Measurements from ENCODE around the gene FOXL2NB.

FOXL2NB gene

GRCh38 chr3:138944929-138945708 is 1.9 kb upstream of the FOXL2NB start:
- no peaks in the 10 kb centered on the region for H3K9me3 ChIP-seq (ENCODE audit: insufficient read depth, low read length)
- TF ChIP-seq EZH2phosphoT487 (IDR thresholded peaks at IDR 0.05; ENCODE audit: low read depth), result no peak
- no peak for TF ChIP-seq CTCF (IDR thresholded peaks at IDR 0.05; ENCODE audit: low read depth, low read length)
- H3K79me2 ChIP-seq (ENCODE audit: low read length), result no peaks in the 10 kb centered on the region
- no peaks in the 10 kb centered on the region for H4K20me1 ChIP-seq (ENCODE audit: insufficient read depth, low read length)
- H3K27ac ChIP-seq (ENCODE audit: low read length), result no peak overlapping the region
- no peak overlapping the region for H3K4me3 ChIP-seq (ENCODE audit: low read length)
- no peak overlapping the region for H2AFZ ChIP-seq (ENCODE audit: low read depth, low read length)
- H3K4me2 ChIP-seq (ENCODE audit: low read length), result no peak overlapping the region
- no peaks in the 10 kb centered on the region for H3K27me3 ChIP-seq (ENCODE audit: low read depth, low read length)
- H3K36me3 ChIP-seq (replicated peaks; ENCODE audit: low read depth, low read length), result no peaks in the 10 kb centered on the region
- no peaks in the 10 kb centered on the region for H3K4me1 ChIP-seq (ENCODE audit: low read length)
- H3K9ac ChIP-seq (ENCODE audit: low read length), result no peak overlapping the region

GRCh38 chr3:138945709-138946662 is 1.0 kb upstream of the FOXL2NB start:
- Histone ChIP-seq H3K9ac (ENCODE audit: low read length) (no peak overlapping the region), H3K27ac (ENCODE audit: low read length) (no peak overlapping the region), H3K79me2 (ENCODE audit: low read length) (no peaks in the 10 kb centered on the region), H3K4me1 (ENCODE audit: low read length) (no peaks in the 10 kb centered on the region), H2AFZ (ENCODE audit: low read depth, low read length) (no peak overlapping the region), H3K4me2 (ENCODE audit: low read length) (no peak overlapping the region), H4K20me1 (ENCODE audit: insufficient read depth, low read length) (no peaks in the 10 kb centered on the region), H3K9me3 (ENCODE audit: insufficient read depth, low read length) (no peaks in the 10 kb centered on the region), H3K27me3 (ENCODE audit: low read depth, low read length) (no peaks in the 10 kb centered on the region), H3K36me3 (replicated peaks; ENCODE audit: low read depth, low read length) (no peaks in the 10 kb centered on the region), H3K4me3 (ENCODE audit: low read length) (no peak overlapping the region)
- TF ChIP-seq CTCF (IDR thresholded peaks at IDR 0.05; ENCODE audit: low read depth, low read length), result no peak
- no peak for TF ChIP-seq EZH2phosphoT487 (IDR thresholded peaks at IDR 0.05; ENCODE audit: low read depth)

- H3K79me2 ChIP-seq (ENCODE audit: low read length), result no peaks in the 10 kb centered on the region
- no peak overlapping the region for H2AFZ ChIP-seq (ENCODE audit: low read depth, low read length)
- H3K4me1 ChIP-seq (ENCODE audit: low read length), result no peaks in the 10 kb centered on the region
- no peaks in the 10 kb centered on the region for H3K27me3 ChIP-seq (ENCODE audit: low read depth, low read length)
- no peak overlapping the region for H3K4me3 ChIP-seq (ENCODE audit: low read length)
- no peak overlapping the region for H3K4me2 ChIP-seq (ENCODE audit: low read length)
- H3K9ac ChIP-seq (ENCODE audit: low read length), result no peak overlapping the region
- no peaks in the 10 kb centered on the region for H3K9me3 ChIP-seq (ENCODE audit: insufficient read depth, low read length)
- H4K20me1 ChIP-seq (ENCODE audit: insufficient read depth, low read length), result no peaks in the 10 kb centered on the region
- H3K27ac ChIP-seq (ENCODE audit: low read length), result no peak overlapping the region
- TF ChIP-seq EZH2phosphoT487 (IDR thresholded peaks at IDR 0.05; ENCODE audit: low read depth), result no peak
- no peaks in the 10 kb centered on the region for H3K36me3 ChIP-seq (replicated peaks; ENCODE audit: low read depth, low read length)
These were observed 591 bp downstream of the FOXL2NB start for GRCh38 chr3:138947495-138948121.

DNA sequence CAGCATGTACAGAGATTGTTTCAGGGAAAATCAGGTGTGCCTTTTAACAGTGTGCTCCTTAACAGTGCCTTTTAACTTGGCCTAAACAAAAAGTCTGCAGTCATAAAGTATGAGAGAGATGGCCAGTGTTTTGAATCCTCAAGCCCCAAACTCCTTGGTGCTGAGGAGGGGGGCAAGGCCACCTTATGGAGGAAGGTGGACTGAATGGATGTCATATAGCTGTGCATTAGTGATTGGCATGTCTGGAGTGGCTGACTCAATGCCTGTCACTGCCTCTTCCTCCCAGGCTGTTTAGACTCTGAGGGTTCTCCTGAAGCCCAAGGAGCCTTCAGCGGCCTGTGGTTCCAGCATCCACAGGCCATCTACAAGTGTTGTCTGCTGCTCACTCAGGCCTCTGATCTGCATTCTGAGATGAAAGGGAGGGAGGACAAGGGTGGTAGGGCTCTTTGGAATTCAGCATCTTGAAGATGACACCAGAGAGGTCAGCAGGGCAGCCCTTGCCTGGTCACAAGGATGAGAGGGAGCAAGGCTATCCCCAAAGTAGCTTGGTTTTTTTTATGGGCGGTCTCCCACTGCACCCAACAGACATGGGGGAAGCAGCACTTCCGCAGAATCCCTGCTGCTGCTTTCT is 1.5 kb downstream of the FOXL2NB start:
- Histone ChIP-seq H3K27ac (ENCODE audit: low read length) (no peak overlapping the region), H2AFZ (ENCODE audit: low read depth, low read length) (no peak overlapping the region), H3K36me3 (replicated peaks; ENCODE audit: low read depth, low read length) (no peaks in the 10 kb centered on the region), H3K27me3 (ENCODE audit: low read depth, low read length) (no peaks in the 10 kb centered on the region), H3K4me1 (ENCODE audit: low read length) (no peaks in the 10 kb centered on the region), H3K9me3 (ENCODE audit: insufficient read depth, low read length) (no peaks in the 10 kb centered on the region), H3K4me2 (ENCODE audit: low read length) (no peak overlapping the region), H3K79me2 (ENCODE audit: low read length) (no peaks in the 10 kb centered on the region), H3K9ac (ENCODE audit: low read length) (no peak overlapping the region), H4K20me1 (ENCODE audit: insufficient read depth, low read length) (no peaks in the 10 kb centered on the region), H3K4me3 (ENCODE audit: low read length) (no peak overlapping the region)
- TF ChIP-seq CTCF (IDR thresholded peaks at IDR 0.05; ENCODE audit: low read depth, low read length), result no peak
- TF ChIP-seq EZH2phosphoT487 (IDR thresholded peaks at IDR 0.05; ENCODE audit: low read depth), result no peak
